GM19238 (cell line): ENCODE results near the gene LYSMD2.

Experiments
- DNase-seq: peaks from one replicate; pipeline ENCODE4 v3.0.0; 2011; ENCODE audit warnings: low spot score; ENCODE audit not compliant: insufficient read length

Gene LYSMD2

DNA sequence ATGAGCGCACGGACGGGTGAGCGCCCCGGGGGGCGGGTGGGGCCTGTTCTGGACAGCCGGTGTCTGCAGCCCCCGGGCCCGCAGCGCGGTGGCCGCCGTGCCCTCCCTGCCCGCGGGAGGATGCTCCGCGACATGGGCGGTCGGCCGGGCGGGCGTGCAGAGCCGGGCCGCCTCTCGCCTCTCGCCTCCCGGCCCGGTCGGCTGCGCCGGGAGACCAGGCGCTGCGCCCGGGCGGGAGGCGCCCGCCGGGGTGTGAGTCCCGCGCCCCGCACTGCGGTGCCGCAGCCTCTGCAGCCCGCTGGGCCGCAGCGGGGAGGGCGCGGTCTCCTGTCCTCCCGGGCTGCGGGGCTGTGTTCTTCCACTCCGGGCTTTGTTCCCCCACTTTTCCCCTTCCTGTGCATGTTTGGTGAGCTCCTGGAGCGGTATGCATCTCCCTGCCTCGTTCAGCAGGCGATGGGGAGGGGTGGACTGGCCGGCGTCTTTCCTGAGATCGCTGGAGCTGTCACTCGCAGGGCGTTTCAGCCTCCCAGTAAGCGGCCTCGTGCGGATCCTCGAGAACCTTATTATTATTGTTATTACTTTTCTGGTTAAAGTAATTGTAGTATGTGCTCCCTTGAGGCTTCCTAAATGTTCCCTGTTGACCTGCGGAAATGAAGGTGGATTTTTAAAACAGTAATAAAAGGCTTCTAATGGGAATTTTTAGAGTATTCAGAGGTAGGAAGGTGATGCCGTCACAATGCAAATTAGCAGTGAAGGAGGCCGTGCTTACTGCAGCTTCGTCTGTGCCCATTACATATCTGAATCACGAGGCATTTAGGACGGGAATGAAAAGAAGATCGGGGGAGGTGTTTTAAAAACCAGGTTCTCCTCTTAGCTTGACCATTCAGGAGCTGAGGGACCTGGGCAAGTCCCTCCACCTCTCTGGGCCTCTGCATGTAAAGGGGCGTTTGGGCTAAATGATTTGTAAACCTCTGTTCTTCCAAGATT lies 14.5 kb upstream of the LYSMD2 start:
- peak; percentile 39 for DNase-seq

DNA sequence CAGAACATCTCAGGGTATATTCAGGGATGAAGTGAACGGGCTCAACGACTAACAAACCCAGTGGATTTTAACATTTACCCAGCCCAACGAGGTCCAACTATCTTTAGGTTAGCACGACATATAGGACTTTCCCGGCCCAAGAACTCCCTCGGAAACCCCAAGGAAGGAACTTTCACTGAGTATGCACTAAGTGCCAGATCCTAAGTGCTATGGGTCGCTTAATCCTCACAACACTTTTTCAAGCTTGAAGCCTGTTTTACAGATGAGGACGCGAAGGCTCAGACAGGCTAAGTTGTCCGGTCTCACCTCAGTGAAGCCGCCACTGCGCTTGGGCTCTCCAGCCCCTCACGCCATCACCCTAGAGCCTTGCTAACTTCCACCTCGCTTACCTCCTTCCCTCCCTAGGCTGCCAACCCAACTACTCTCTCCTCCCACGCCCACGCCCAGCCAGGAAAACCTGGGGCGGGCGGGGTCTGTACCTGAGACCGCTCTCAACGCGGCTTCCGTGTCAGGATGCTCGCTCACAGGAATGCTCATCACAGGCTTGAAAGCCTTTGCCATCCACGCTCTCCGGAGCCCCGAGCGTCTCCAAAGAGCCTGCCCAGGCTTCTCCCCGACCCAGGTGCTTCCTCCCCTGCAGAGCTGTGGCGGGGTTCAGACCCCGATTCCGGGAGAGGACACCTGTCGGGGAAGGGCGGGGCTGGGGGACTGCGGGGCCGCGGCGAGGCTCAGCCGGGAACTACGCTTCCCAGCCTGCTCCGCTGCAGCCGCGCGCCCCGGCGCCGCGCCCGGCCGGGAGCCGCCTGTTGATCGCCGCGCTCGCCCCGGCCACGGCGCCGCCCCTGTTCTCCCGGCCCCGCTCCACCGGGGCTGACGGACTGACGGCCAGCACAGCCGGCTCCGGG lies 13.6 kb upstream of the LYSMD2 start, which contains the start of gene TMOD2:
TMOD2 (plus strand) TSS at position 806 of the 905 bp plus-strand sequence. CDS start 14,845 bp downstream, outside the sequence.
- DNase-seq, result peak; percentile 64

DNA sequence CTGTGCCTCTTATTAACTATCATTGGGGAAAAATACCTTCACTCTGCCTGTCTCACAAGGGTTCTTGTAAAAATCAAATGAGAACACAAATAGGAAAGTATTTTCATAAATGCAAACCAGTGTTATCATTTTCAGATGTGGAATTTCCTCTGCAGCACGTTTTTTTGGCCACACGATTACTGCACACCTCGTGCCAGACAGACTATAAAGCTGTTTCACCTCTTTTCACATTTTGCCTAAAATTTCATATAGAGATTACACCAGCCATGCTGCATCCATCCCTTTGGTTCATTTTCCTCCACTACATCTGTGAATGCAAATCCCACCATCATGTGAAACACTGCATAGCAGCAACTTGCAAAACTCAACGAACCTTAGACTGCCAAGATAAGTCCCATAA lies 12.7 kb upstream of the LYSMD2 start:
- DNase-seq, result no peak

DNA sequence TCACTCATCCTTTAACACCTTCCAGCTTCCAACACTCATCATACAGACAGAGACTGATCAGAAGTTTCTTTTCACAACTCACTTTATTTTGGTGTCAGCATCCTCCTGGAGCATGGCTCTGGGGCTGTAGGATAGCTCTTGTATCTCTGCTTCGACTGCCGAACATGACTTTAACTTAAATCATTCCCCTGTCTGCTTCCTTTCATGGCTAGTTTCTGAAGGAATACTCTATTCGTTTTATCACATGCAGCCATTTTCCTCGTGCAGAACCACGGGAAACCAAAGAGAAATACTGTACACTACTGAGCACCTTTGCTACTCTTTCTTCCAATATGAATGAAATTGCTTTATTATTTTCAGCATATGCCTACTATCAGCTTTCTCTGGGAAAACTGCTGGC lies 11.9 kb upstream of the LYSMD2 start:
- no peak for DNase-seq

DNA sequence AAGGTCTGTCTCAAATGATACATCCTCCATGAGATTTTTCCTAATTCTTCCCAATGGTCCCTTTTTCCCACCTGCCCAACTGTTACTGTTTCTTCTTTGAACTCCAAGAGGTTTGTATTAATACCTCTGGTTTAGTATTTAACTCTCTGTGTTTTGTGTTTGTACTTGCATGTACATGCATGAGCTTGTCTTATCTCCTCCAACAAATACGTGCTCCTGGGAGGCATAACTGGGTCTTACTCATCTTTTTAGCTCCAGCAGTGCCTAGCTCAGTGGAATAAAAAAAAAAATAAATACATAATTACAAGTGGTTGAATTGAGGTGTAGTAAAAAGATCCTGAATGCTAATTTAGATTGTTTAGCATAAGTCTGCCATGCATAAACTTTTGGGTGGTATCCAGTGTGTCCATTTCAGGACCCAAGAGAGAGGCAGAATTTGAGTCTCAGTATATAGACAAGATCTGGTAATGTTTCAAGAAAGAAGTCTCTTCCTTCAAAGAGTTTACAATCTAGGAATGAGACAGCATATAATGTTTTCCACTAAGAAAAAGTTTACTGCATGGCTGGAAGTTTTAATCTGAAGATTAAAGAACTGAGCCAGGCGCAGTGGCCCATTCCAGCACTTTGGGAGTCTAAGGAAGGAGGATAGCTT lies 1.7 kb upstream of the LYSMD2 start:
- DNase-seq, result no peak

DNA sequence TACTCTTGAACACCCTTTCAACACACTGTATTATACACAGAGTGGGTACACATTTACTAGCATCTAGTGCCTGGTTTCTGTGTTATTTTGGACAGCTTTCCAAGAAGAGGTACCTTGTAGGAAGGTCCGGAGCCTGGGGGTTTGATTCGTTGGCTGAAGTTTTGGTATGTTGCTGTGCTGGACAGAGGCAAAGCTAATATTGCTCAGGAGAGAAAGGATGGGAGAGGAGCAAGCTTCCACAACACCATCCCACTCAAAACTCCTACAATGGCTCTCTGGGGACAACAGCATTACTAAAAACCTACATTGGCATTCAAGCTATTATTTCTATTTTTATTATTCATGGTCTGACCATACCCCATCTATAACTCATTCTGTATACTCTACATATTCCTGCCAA lies 1.1 kb upstream of the LYSMD2 start:
- DNase-seq, result no peak

DNA sequence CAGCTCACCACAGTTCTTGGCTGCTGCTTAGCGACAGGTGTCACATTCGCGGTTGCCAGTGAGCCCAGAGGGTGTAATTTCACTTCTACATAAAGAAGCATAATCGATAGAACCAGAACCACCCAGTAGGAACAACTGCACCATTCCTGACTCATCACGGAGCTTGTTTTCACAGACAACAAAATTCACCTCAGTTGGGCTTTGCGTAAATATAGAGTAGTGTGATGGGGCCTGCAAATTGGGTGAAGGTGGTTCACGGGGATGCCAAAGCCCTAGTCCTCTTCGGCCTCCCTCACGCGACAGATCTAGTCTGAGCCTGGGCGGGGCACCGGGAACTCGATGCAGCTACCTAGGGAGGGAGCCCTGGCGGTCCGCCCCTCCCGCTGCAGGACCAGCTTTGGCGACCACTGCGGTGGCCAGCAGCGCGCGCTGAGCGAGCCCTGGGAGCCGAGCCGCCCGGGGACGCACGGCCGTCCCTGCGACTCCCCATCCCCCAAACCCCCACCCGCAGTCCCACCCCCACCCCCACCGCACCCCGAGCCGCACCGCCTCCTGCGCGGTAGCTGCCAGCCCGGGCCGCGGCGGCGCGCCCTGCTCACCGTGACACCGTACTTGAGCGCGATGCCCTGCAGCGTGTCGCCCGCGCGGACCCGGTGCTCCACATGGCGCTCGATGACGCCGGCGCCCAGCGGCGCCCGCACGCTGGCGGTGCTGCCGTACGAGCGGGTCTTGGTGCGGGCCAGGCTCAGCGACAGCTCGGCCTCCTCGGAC lies 519 bp downstream of the LYSMD2 start:
- DNase-seq, result no peak

DNA sequence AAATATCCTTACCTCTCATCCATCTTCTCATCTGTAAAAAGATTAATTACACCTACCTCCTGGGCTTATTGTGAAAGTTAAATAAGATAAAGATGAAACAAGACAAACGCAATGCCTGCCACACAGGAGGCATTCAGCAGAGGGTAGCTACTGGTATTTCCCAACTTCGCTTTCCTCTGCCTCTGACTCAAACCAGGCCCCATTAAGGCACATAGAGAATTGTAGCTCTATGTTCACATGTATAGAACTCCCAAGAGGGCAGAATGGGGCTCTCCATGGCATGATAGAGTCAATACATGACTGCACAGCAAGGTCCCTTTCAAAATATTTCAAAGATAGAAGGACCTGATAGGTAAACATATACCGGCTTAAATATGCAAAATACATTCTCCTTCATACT lies 1.4 kb downstream of the LYSMD2 start:
- DNase-seq, result no peak

DNA sequence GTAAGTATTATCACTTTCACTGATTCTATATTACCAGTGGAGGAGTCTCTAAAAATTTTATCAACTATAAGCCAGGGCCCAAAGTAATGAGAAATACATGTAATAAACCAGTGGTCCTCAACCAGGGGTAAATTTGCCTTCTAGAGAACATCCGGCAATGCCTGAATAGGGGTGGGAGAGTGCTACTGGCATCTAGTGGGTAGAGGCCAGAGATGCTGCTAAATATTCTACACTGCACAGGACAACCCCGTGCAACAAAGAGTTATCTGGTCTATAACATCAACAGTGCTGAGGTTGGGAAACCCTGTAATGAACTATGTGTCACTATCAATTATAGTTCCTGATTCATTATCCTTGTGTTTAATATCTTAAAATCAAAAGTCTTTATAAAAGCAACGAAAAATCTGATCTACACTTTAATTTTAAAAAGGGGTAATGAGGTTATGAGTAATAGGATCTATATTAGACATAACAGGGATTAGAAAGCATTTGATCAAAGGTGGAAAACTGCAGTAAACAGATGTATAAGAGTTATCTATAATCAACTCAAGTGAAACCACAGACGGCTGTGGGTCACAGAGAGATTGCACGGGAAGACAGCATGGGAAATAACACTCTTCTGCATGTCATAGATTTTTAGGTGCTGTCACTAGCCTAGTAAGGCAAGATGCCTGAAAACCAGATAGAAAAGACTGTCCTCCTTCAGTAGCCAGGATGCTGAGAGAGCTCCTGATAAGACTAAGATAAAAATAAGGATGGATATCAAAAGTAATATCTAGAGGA lies 2.0 kb downstream of the LYSMD2 start:
- DNase-seq, result no peak

DNA sequence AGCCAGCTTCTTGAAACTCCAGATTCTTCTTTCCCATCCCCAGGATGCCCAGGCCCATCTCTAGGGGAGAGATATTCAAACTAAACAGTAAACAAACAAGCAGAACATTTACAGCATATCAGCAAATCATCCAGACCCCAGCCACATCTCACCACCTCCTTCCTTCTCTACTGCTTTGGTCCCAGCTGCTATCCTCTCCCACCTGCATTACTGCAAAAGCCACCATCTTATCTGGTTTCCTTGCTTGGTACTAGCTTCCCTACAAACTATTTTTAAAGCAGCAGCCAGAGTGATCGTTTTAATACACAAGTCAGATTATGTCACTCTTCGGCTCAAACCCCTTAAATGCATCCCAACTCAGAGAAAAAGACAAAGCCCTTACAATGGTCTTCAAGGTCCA lies 4.8 kb downstream of the LYSMD2 start:
- DNase-seq, result no peak

DNA sequence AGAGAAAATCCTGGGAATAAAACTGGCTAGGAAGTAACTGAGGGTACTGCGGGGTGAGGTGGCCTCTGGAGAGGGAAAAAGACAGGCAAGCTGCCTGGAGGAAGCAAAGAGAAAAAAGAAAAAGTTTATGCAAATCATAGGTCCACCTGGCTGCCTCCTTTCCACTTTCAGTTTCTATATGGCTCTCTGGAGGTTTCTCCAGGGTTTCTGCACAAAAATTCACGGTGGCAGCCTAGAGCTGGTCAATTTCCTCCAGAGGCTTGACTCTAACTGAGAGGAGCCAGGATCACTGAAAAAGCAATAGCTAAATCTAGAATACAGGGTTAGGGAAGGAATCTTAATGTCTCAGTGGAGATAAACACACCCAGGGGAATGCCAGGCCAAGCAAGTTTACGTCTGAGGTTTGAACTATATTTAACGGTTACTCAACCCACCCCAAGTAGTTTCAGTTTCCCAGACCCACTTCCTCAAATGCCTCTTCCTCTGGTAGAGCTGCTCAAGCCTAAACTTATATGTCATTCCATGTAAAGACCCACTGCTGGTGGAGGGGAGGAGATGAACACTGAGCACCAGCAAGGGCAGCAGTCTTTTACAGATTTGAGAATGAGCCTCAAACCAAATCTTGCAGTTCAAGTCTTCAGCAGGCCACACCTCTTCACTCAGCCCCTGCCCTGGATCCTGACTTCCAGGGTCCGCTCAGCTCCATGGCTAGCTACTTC lies 5.7 kb downstream of the LYSMD2 start:
- DNase-seq, result peak; percentile 50

DNA sequence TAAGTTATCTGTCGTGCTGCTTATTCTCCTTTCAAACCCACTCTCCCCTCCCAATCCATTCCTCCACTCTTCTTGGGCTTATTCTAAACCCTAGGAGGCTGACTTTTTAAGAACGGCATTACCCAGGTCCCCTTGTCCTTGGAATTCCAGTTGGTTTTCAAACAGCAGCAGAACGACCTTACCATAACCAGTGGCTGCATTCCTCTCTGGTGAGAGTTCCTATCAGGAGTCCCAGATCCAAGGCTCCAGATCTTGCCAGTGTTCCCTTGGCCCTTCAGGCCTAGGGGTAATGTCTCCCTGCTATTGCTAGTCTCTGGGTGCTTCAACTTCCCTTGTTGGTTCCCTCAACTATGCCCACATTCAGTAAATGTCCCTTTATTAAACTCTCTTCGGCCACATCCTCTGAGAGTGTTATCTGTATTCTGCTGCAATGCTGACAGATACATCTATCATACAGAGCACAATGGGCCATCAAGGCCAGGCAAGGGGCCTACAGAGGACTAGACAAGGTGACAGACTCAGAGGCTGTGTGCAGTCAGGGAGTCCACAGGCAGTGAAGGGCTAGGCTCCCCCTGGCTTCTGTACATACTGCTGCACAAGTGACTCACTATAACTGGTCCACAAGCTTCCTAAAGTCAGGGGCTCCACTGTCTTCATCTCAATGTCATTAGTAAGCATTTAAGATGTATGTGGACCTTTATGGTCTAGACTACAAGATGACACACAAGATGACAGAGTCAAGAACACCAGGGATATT lies 10.1 kb downstream of the LYSMD2 start:
- no peak for DNase-seq

DNA sequence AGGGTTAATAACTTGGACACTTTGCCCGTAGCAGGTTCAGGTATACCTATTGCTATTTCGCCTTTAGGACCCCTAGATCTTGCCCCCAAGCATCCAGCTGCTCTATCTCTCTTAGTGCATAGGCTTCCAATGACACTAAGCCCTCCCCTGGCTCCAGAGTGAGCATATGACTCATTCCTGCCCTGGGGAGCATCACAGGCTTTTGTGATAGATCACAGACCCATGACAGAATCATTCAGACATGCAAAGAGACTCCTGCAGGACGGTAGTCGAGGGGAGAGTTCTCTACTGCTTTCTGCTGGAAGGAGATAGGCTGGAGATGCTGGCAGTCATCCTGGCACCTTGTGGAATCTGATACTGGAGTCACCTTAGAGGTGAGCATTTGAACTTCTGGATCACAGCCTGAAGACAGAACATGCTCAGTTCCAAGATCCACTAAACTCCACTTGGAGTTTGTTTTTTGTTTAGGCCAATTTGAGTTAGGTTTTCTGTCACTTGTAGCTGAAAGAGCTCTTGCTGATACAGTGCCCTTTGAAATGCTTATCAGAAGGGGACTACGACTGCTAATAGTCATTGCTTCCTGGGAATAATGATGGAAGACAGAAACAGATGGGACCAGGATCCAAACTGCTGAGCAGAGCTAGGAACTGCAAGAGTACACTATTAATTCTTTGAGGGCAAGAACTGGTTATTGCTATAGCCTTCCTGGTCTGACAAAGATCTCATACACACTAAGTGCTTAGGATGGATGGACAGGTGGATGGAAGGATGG lies 11.0 kb downstream of the LYSMD2 start:
- peak; percentile 30 for DNase-seq

DNA sequence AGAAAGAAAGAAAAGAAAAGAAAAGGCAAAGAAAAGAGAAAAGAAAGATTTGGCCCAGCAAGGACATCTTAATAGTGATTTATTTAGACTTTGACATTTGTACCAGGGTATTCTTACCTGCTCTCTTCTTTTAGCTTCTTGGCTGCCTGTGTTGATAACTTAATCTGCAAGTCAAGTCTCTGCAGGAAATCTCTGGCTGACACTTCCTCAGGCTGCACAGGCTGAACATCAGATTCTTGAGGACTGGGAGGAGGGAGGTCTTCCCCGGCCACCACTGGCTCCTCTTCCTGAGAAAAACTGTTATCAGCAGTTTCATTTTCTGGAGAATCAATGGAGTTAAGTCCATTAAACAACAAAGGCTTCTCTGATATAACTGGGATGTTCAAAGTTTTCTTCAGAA lies 12.8 kb downstream of the LYSMD2 start:
- no peak for DNase-seq

DNA sequence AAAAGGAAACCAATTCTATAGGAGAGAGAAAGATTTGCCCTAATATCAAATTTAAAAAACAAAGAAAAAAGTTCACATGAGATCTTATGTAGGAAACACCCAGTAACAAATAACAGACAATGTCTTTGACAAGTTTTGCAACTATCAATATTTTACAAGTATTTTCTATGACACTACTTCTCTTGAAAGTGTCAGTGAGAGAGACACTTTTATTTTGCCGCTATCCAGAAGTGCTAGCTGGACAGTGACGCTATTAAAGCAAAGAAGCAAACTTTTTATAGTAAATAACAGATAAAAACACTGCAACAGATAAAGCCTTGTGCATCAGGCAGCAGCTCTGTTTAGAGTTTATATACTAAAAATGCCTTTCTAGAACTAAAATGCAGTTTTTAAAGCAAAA lies 13.3 kb downstream of the LYSMD2 start:
- DNase-seq, result no peak

DNA sequence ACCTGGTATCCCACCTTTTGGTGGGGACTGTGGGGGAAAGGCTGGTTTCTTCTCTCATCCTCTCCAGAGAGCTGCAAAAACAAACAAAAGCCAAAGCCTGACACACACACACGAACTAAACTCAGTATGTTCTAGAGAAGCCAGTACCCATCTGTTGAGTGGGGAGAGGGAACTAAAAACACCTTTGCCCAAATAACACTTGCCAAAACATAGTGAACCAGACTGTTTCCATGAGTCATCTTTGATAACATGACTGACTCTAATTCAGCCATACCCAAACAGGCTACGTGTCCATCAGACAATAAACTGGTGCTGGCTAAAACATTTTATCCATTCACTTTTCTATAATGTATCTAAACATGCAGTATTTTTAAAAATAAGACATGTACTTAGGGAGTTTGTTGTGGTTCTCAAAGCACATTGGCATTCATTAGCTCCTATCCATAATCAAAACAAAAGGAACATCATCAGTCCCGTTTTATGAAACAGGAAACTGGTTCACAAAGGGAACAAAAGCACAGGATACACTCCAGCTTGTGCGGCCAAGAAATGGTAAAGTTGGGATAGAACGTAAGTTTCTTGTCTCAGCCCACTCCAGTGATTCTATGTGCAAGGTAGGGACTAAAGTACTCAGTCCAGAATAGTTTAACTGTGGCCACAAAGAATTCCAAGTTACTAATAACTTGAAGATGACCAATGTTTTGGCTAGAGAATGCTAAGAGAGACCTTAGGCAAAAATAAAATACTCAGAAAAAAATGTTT lies 16.1 kb downstream of the LYSMD2 start:
- DNase-seq, result no peak
